Measurements from ENCODE around the gene RNASEH2C. TPM values are rescaled to one million over a fixed set of nuclear protein-coding genes. Genes with fewer than 3 reads are reported as not detected.
"Not testable (repeated sequence)": the region's sequence is repeated elsewhere in the genome, so short reads cannot be mapped to it uniquely, and the experiment has no call there.

The RNASEH2C gene
- total RNA-seq = 10 to 100 TPM; 41.6 to 47.9 TPM
- polyA plus RNA-seq (2013, experiment 1 of 2) = 25.8 TPM
- 21.7 TPM for polyA plus RNA-seq (2013, experiment 2 of 2)
- long read RNA-seq, experiment 1, transcript RNASEH2C-201 (4 exons, 2,794 nt) = major isoform, 17 of 22 reads
- long read RNA-seq, experiment 1, partial matches to known transcripts = 1 of 22 reads
- long read RNA-seq, experiment 1, other reads (novel, unspliced or antisense) = 0 of 22 reads
- long read RNA-seq, experiment 2, transcript RNASEH2C-203 (3 exons, 2,798 nt) = minor isoform, 5 of 26 reads
- long read RNA-seq, experiment 2, transcript RNASEH2C-201 (4 exons, 2,794 nt) = major isoform, 18 of 26 reads
- long read RNA-seq, experiment 2, partial matches to known transcripts = 1 of 26 reads
- long read RNA-seq, experiment 2, other reads (novel, unspliced or antisense) = 1 of 26 reads
- long read RNA-seq, experiment 3, transcript RNASEH2C-203 (3 exons, 2,798 nt) = minor isoform, 8 of 66 reads
- long read RNA-seq, experiment 3, transcript RNASEH2C-201 (4 exons, 2,794 nt) = major isoform, 44 of 66 reads
- long read RNA-seq, experiment 3, partial matches to known transcripts = 0 of 66 reads
- long read RNA-seq, experiment 3, other reads (novel, unspliced or antisense) = 4 of 66 reads
- long read RNA-seq, experiment 4, partial matches to known transcripts = 0 of 5 reads
- long read RNA-seq, experiment 4, other reads (novel, unspliced or antisense) = 2 of 5 reads

DNA sequence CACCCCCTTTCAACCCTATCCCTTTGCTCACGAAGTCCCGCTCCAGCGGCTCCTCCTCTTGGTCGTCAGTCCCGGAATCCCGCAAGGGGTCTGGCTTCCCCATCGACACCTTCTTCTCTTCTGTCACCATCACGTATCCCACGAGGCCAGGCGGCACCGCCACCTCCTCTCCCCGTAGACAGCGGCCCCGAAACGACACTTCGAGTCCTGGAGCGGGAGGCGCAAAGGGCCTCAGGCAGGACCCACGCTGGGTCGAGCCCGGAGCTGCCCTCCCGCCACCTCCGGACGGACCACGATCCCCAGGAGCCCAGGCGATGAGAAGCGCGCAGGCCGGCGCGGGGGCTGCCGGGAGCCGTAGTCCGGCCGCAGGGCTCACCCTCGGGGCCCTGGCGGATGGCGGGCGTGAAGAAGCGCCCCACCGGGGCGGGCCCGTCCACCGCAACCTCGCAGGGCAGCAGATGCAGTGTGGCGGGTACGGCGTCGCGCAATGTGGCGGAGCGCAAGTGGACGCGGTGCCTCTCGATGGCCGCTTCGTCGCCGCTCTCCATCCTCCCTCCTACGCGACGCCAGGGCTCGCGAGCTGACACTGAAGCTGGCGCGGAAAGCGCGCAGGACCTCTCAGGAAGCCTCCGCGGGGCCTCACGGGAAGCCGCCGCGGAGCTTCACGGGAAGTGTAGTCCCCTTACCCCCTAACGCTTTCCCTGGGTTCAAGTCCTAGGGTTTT lies at the start of gene RNASEH2C:
RNASEH2C (minus strand) TSS at position 588 of the 724 bp plus-strand sequence; CDS start at position 548, 40 bp downstream.
- Histone ChIP-seq H3K36me3 (ENCODE audit: control insufficient read depth, insufficient read depth, low read length) (peaks cover 35% of the 10 kb centered on the region), H3K9ac (ENCODE audit: extremely low read depth, low read length, poor library complexity, severe bottlenecking) (peak within 1 kb of the TSS; percentile 64), H3K27me3 (ENCODE audit: control insufficient read depth, insufficient read depth, low read length, poor library complexity, severe bottlenecking) (peaks cover 9% of the 10 kb centered on the region), H3K9me3 (ENCODE audit: control insufficient read depth, low read length) (no peaks in the 10 kb centered on the region), H3K4me1 (ENCODE audit: control insufficient read depth, insufficient read depth, low read length) (no peaks in the 10 kb centered on the region), H3K4me3 (ENCODE audit: low read length) (peak within 1 kb of the TSS; percentile 89), H3K27ac (ENCODE audit: low read depth, low read length) (peak within 1 kb of the TSS; percentile 60)
- peaks cover 8% of the 10 kb centered on the region for H3K4me1 Mint-ChIP-seq
- peak; percentile 8 for TF ChIP-seq CTCF (conservative IDR thresholded peaks at IDR 0.05)
- no peaks in the 10 kb centered on the region for H3K9me3 Mint-ChIP-seq
- peaks cover 15% of the 10 kb centered on the region for H3K27me3 Mint-ChIP-seq (ENCODE audit: insufficient read depth)
- DNase-seq = peak; percentile 90
- H3K36me3 Mint-ChIP-seq (ENCODE audit: low read depth) = peaks cover 37% of the 10 kb centered on the region
- WGBS, 2 experiments (ENCODE audit: insufficient coverage in 1 of 2, insufficient read length in 1 of 2) = 0 to 1% methylated on average over 22 to 75 of the region's 76 CpGs
- H3K4me3 Mint-ChIP-seq = peak within 1 kb of the TSS; percentile 86
- H3K27ac Mint-ChIP-seq = peak within 1 kb of the TSS; percentile 94

GRCh38 chr11:65767806-65768205 lies 47.2 kb upstream of the RNASEH2C start:
- H3K9me3 Mint-ChIP-seq = peaks cover 28% of the 10 kb centered on the region
- not testable (repeated sequence) for H3K4me3 Mint-ChIP-seq; H3K36me3 Mint-ChIP-seq (ENCODE audit: low read depth); H3K4me3 ChIP-seq (ENCODE audit: low read length); H3K9ac ChIP-seq (ENCODE audit: extremely low read depth, low read length, poor library complexity, severe bottlenecking); H3K36me3 ChIP-seq (ENCODE audit: control insufficient read depth, insufficient read depth, low read length); H3K27me3 ChIP-seq (ENCODE audit: control insufficient read depth, insufficient read depth, low read length, poor library complexity, severe bottlenecking); H3K4me1 ChIP-seq (ENCODE audit: control insufficient read depth, insufficient read depth, low read length); H3K4me1 Mint-ChIP-seq; H3K27me3 Mint-ChIP-seq (ENCODE audit: insufficient read depth); H3K27ac ChIP-seq (ENCODE audit: low read depth, low read length); H3K27ac Mint-ChIP-seq; H3K9me3 ChIP-seq (ENCODE audit: control insufficient read depth, low read length); DNase-seq
- WGBS, 2 experiments (ENCODE audit: insufficient coverage in 1 of 2, insufficient read length in 1 of 2) = 76 to 94% methylated on average over 3 to 4 of the region's 5 CpGs

- H3K27me3 Mint-ChIP-seq (ENCODE audit: insufficient read depth) = peaks cover 9% of the 10 kb centered on the region
- Histone ChIP-seq H3K36me3 (ENCODE audit: control insufficient read depth, insufficient read depth, low read length) (no peaks in the 10 kb centered on the region), H3K9ac (ENCODE audit: extremely low read depth, low read length, poor library complexity, severe bottlenecking) (no peak overlapping the region), H3K4me3 (ENCODE audit: low read length) (no peak overlapping the region), H3K27ac (ENCODE audit: low read depth, low read length) (no peak overlapping the region), H3K4me1 (ENCODE audit: control insufficient read depth, insufficient read depth, low read length) (no peaks in the 10 kb centered on the region), H3K9me3 (ENCODE audit: control insufficient read depth, low read length) (no peaks in the 10 kb centered on the region), H3K27me3 (ENCODE audit: control insufficient read depth, insufficient read depth, low read length, poor library complexity, severe bottlenecking) (no peaks in the 10 kb centered on the region)
- no peak overlapping the region for H3K4me3 Mint-ChIP-seq
- peaks cover 29% of the 10 kb centered on the region for H3K9me3 Mint-ChIP-seq
- no peaks in the 10 kb centered on the region for H3K36me3 Mint-ChIP-seq (ENCODE audit: low read depth)
- no peak for TF ChIP-seq CTCF (conservative IDR thresholded peaks at IDR 0.05)
- 83 to 86% methylated on average over 5 to 10 of the region's 10 CpGs for WGBS, 2 experiments (ENCODE audit: insufficient coverage in 1 of 2, insufficient read length in 1 of 2)
- no peak overlapping the region for H3K27ac Mint-ChIP-seq
- H3K4me1 Mint-ChIP-seq = no peaks in the 10 kb centered on the region
- no peak for DNase-seq
Measured at GRCh38 chr11:65767406-65767805, 46.8 kb upstream of the RNASEH2C start.
